ENCODE data around the gene LRG1. TPM values are rescaled to one million over a fixed set of nuclear protein-coding genes. Genes with fewer than 3 reads are reported as not detected.

LRG1 gene
- total and polyA plus RNA-seq, 2 of the 13 experiments (the other 11 are each of a cell fraction or from before 2014, with no cell fraction given), result 12.0 to 39.3 TPM

DNA sequence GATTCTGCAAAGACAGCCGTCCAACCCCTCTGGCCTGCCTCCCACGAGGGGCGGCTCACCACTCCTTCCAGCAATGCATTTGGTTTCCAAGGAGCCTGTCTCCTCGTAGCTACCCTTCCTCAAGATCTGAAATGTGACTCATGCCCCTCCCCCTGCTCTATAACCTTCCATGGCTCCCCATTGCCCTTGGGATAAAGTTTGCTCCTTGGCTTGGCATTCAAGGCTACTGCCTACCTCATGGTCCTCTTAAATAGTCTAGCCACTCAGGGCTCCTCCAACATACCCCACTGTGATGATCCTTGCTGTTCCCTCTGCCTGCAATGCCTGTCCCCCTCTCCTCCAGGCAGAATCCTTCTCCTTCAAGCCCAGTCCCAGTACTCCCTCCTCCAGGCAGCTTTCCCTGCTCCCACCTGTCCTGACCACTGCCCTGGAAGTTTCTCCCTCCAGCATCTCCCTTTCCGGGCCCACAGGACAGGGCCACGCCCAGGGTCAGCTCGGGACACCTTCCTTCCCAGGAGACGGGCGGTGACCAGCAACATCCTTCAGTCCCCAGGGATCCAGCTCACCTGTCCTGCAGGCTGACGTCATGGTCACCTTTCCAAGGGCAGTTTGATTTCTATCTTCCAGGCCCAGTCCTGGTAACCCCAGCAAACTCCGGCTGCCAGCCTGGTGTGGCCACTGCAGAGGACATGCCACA is 38.9 kb upstream of the LRG1 start:
- ATAC-seq, result no peak
- no peak for DNase-seq (ENCODE audit: low spot score)
- Histone ChIP-seq H3K36me3 (replicated peaks in 1 of 2; ENCODE audit: control insufficient read depth in 1 of 2, insufficient read depth in 2 of 2, low read length in 2 of 2) (peaks cover 1 to 10% of the 10 kb centered on the region in 2 experiments; a peak in 3 of 5 replicates), H3K27me3 (ENCODE audit: control insufficient read depth in 1 of 2, insufficient read depth in 2 of 2, low read length in 2 of 2) (no peaks in the 10 kb centered on the region), H3K27ac (ENCODE audit: extremely low read length, insufficient read depth, low read length) (no peak overlapping the region), H3K79me2 (ENCODE audit: insufficient read depth, low read length) (peaks cover 63% of the 10 kb centered on the region), H3K4me3 (replicated peaks in 1 of 3; ENCODE audit: insufficient read depth in 1 of 3, low read depth in 2 of 3, low read length in 3 of 3) (no peak overlapping the region), H3K9ac (ENCODE audit: insufficient read depth, low read depth, low read length) (no peak overlapping the region), H3K4me2 (ENCODE audit: low read depth, low read length) (no peak overlapping the region), H3K4me1 (ENCODE audit: insufficient read depth, low read length) (peaks cover 73% of the 10 kb centered on the region), H2AFZ (ENCODE audit: low read length) (no peak overlapping the region), H4K20me1 (ENCODE audit: insufficient read depth, low read length) (peaks cover 44% of the 10 kb centered on the region), H3K9me3 (ENCODE audit: low read length) (no peaks in the 10 kb centered on the region)
- in situ Hi-C loops (cut with HindIII; ENCODE audit: extremely low pct_ligation_motif_present, low pct_unique_long_range_greater_than_20kb), result loop anchor here (5.0 kb wide), 1 partner anchor 59 kb away; the partner anchor contains the start of gene TNFAIP8L1
- ChIA-PET CTCF (ENCODE audit: low intra/inter-chr PET ratio, low total read pairs) (interaction anchor here (0.7 kb wide), 1 partner anchor 55 kb away, joined by 3 read pairs; no protein-coding TSS in a partner anchor), POLR2A (interaction anchor here (1.4 kb wide), 1 partner anchor 11 kb away, joined by 3 read pairs; no protein-coding TSS in a partner anchor)
- no TSS peak for BruUV-seq (replicated peaks)
- 93% methylated on average over 10 of the region's 11 CpGs for WGBS (ENCODE audit: low lambda C conversion rate)
- intact Hi-C loops (cut with micrococcal nuclease; ENCODE audit: unreplicated experiment), result no loop called here
- no peak for TF ChIP-seq FOXO1 (CRISPR knock-in tag; IDR thresholded peaks at IDR 0.05)
- TF ChIP-seq GLI4 (CRISPR knock-in tag; IDR thresholded peaks at IDR 0.05; ENCODE audit: borderline replicate concordance), result no peak
- TF ChIP-seq ZMYM3 (CRISPR knock-in tag; IDR thresholded peaks at IDR 0.05), result peak; percentile 86
- no peak for TF ChIP-seq ZHX2 (IDR thresholded peaks at IDR 0.05; ENCODE audit: low read depth)
- TF ChIP-seq ZHX2 (CRISPR knock-in tag; IDR thresholded peaks at IDR 0.05; ENCODE audit: borderline replicate concordance), result no peak
- no peak for TF ChIP-seq ZNF761 (CRISPR knock-in tag; conservative IDR thresholded peaks at IDR 0.05)
- TF ChIP-seq ZNF777 (CRISPR knock-in tag; IDR thresholded peaks at IDR 0.05), result no peak
- TF ChIP-seq CBX2 (IDR thresholded peaks at IDR 0.05; ENCODE audit: low read depth, low read length), result no peak
- TF ChIP-seq CBX2 (CRISPR knock-in tag; IDR thresholded peaks at IDR 0.05; ENCODE audit: low read depth), result no peak
- peak; percentile 71 for TF ChIP-seq ZNF121 (CRISPR knock-in tag; IDR thresholded peaks at IDR 0.05)
- TF ChIP-seq ARNT2 (CRISPR knock-in tag; IDR thresholded peaks at IDR 0.05; ENCODE audit: low read depth), result no peak
- no peak for TF ChIP-seq ZFP36L1 (CRISPR knock-in tag; IDR thresholded peaks at IDR 0.05)
- TF ChIP-seq SRSF1 (optimal IDR thresholded peaks at IDR 0.05; ENCODE audit: low read depth, low read length), result no peak
- FAIRE-seq, result no peak
